ENCODE results near the gene DBNL. TPM values are rescaled to one million over a fixed set of nuclear protein-coding genes. Genes with fewer than 3 reads are reported as not detected.

Gene DBNL
- total RNA-seq, 1 experiment from 2014 or later: 171 TPM

- no peak for DNase-seq (ENCODE audit: low spot score)
These were observed 32.6 kb downstream of the DBNL start for GRCh38 chr7:44077061-44077460.

- DNase-seq (ENCODE audit: low spot score): no peak
These were observed 33.2 kb downstream of the DBNL start for GRCh38 chr7:44077681-44078091.

GRCh38 chr7:44078521-44078920, 34.0 kb downstream of the DBNL start:
- DNase-seq (ENCODE audit: low spot score): no peak

GRCh38 chr7:44079331-44080021, 35.0 kb downstream of the DBNL start:
- DNase-seq (ENCODE audit: low spot score): no peak

GRCh38 chr7:44080118-44080517, 35.6 kb downstream of the DBNL start:
- DNase-seq (ENCODE audit: low spot score): no peak

GRCh38 chr7:44080686-44081265, 36.3 kb downstream of the DBNL start:
- no peak for DNase-seq (ENCODE audit: low spot score)

- DNase-seq (ENCODE audit: low spot score): no peak
These were observed 36.8 kb downstream of the DBNL start for GRCh38 chr7:44081266-44081748.

- DNase-seq (ENCODE audit: low spot score): peak; percentile 99
These were observed 38.2 kb downstream of the DBNL start for GRCh38 chr7:44082541-44083207.

GRCh38 chr7:44083796-44084195, 39.3 kb downstream of the DBNL start:
- DNase-seq (ENCODE audit: low spot score): no peak

- no peak for DNase-seq (ENCODE audit: low spot score)
These were observed 40.2 kb downstream of the DBNL start for GRCh38 chr7:44084701-44085100.

- no peak for DNase-seq (ENCODE audit: low spot score)
These were observed 41.0 kb downstream of the DBNL start for GRCh38 chr7:44085546-44085945.

- no peak for DNase-seq (ENCODE audit: low spot score)
These were observed 42.1 kb downstream of the DBNL start for GRCh38 chr7:44086627-44087026.

- peak; percentile 79 for DNase-seq (ENCODE audit: low spot score)
These were observed 43.7 kb downstream of the DBNL start for GRCh38 chr7:44087911-44088838.

GRCh38 chr7:44093102-44093641, 48.7 kb downstream of the DBNL start:
- no peak for DNase-seq (ENCODE audit: low spot score)

GRCh38 chr7:44094365-44094764, 49.9 kb downstream of the DBNL start:
- no peak for DNase-seq (ENCODE audit: low spot score)

GRCh38 chr7:44094883-44095592, 50.5 kb downstream of the DBNL start:
- DNase-seq (ENCODE audit: low spot score): no peak

GRCh38 chr7:44095781-44096180, 51.3 kb downstream of the DBNL start:
- DNase-seq (ENCODE audit: low spot score): no peak

GRCh38 chr7:44096326-44096881, 51.9 kb downstream of the DBNL start:
- no peak for DNase-seq (ENCODE audit: low spot score)

- no peak for DNase-seq (ENCODE audit: low spot score)
These were observed 52.8 kb downstream of the DBNL start for GRCh38 chr7:44097064-44097932.

Data from A172 (cell line).